B cell (primary cell): Measurements from ENCODE around the gene EHD1. TPM values are rescaled to one million over a fixed set of nuclear protein-coding genes. Genes with fewer than 3 reads are reported as not detected.

ENCODE experiments used
- ATAC-seq: fragments of 200-7000 bp; cut with Tn5 transposase; one replicate; pipeline ENCODE4 v1.10.0; 2021; ENCODE audit warnings: low read depth, mild to moderate bottlenecking, moderate number of reproducible peaks, moderate library complexity
- CTCF ChIA-PET: fragments of 350-600 bp; sonication (Branson Sonifier 250); formaldehyde crosslinking; loops from one replicate; lab custom pipeline; 2021; ENCODE audit warnings: antibody characterized with exemption, inconsistent platforms; lab: Charles Lee
- POLR2A ChIA-PET: fragments of 350-600 bp; sonication (Branson Sonifier 250); formaldehyde crosslinking; loops from one replicate; lab custom pipeline; 2021; ENCODE audit warnings: antibody characterized with exemption; lab: Charles Lee
- DNase-seq: peaks from one replicate; pipeline ENCODE4 v3.0.0; 2013
- H2AFZ ChIP-seq: 2 replicates; pipeline ENCODE4 v1.6.1; 2012; ENCODE audit warnings: mild to moderate bottlenecking, low read depth, low read length; ENCODE audit not compliant: insufficient read depth, poor library complexity, severe bottlenecking
- H3K27ac ChIP-seq, 2 donors: 1 replicate in 1 of 2; 2 replicates in 1 of 2; pipeline ENCODE4 v1.5.1; 2012 to 2013; ENCODE audit warnings: low read length in 2 of 2, mild to moderate bottlenecking in 2 of 2, moderate library complexity in 1 of 2
- H3K27me3 ChIP-seq, 4 experiments: fragments of 200-600 bp in 1 of 4; sonication (generic) in 1 of 4; replicated peaks in 1 of 4; 1 replicate in 2 of 4; 2 replicates in 2 of 4; pipeline versions ENCODE4 v1.6.1 to v1.7.0; 2013 to 2016; ENCODE audit warnings: low read length in 3 of 4, mild to moderate bottlenecking in 2 of 4, mixed read lengths in 1 of 4, moderate library complexity in 1 of 4; ENCODE audit not compliant: insufficient read depth in 4 of 4, control insufficient read depth in 3 of 4; ENCODE audit errors: control extremely low read depth in 1 of 4
- H3K36me3 ChIP-seq, 2 experiments: replicated peaks in 1 of 2; 1 replicate in 1 of 2; 2 replicates in 1 of 2; pipeline versions ENCODE4 v1.6.1 to v1.7.1; 2013; ENCODE audit warnings: low read length in 1 of 2; ENCODE audit not compliant: insufficient read depth in 2 of 2, control insufficient read depth in 1 of 2; ENCODE audit errors: control extremely low read depth in 1 of 2, extremely low read depth in 1 of 2
- H3K4me1 ChIP-seq, 2 donors: fragments of 200-600 bp in 1 of 2; sonication (generic) in 1 of 2; 1 replicate in 1 of 2; 2 replicates in 1 of 2; pipeline versions ENCODE4 v1.5.1 to v1.6.1; 2013 to 2017; ENCODE audit warnings: low read length in 2 of 2; ENCODE audit not compliant: control insufficient read depth in 2 of 2, insufficient read depth in 2 of 2
- H3K4me2 ChIP-seq: replicated peaks from 2 replicates; pipeline ENCODE3; 2012; ENCODE audit warnings: mild to moderate bottlenecking, low read depth, low read length; ENCODE audit not compliant: poor library complexity, severe bottlenecking
- H3K4me3 ChIP-seq, 5 experiments: fragments of 200-600 bp in 1 of 5; sonication (generic) in 1 of 5; 1 replicate in 3 of 5; 2 replicates in 2 of 5; pipeline versions ENCODE4 v1.5.1 to v1.7.0; 2011 to 2016; ENCODE audit warnings: low read length in 4 of 5, mild to moderate bottlenecking in 4 of 5, low read depth in 2 of 5, control low read depth in 1 of 5, moderate library complexity in 1 of 5; ENCODE audit not compliant: insufficient read depth in 1 of 5; ENCODE audit errors: control extremely low read depth in 1 of 5, extremely low read depth in 1 of 5
- H3K79me2 ChIP-seq: fragments of 200-600 bp; sonication (generic); one replicate; pipeline ENCODE4 v1.6.0; 2016; ENCODE audit warnings: low read length; ENCODE audit not compliant: control insufficient read depth, insufficient read depth
- H3K9ac ChIP-seq: fragments of 200-600 bp; sonication (generic); 2 replicates; pipeline ENCODE4 v1.6.1; 2017; ENCODE audit warnings: mild to moderate bottlenecking, low read length, moderate library complexity
- H3K9me3 ChIP-seq, 3 donors: one replicate each; pipeline versions ENCODE4 v1.6.1 to v1.7.1; 2013; ENCODE audit warnings: low read length in 2 of 3; ENCODE audit not compliant: control insufficient read depth in 2 of 3, insufficient read depth in 1 of 3; ENCODE audit errors: control extremely low read depth in 1 of 3
- H4K20me1 ChIP-seq: 2 replicates; pipeline ENCODE4 v1.6.0; 2012; ENCODE audit warnings: mild to moderate bottlenecking, low read length; ENCODE audit not compliant: insufficient read depth, control insufficient read depth, poor library complexity, severe bottlenecking
- H3K27ac Mint-ChIP-seq: one replicate; pipeline ENCODE4 v1.8.0; 2021; ENCODE audit warnings: mixed read lengths
- H3K27me3 Mint-ChIP-seq: one replicate; pipeline ENCODE4 v1.8.0; 2021; ENCODE audit warnings: mixed read lengths
- H3K4me1 Mint-ChIP-seq: one replicate; pipeline ENCODE4 v1.8.0; 2021; ENCODE audit warnings: mixed read lengths
- H3K4me3 Mint-ChIP-seq: one replicate; pipeline ENCODE4 v1.8.0; 2021; ENCODE audit warnings: mixed read lengths
- H3K9me3 Mint-ChIP-seq: one replicate; pipeline ENCODE4 v1.8.0; 2022; ENCODE audit warnings: mixed read lengths; ENCODE audit not compliant: insufficient read depth
- CTCF ChIP-seq: fragments of 200-600 bp; IDR thresholded peaks from one replicate; pipeline ENCODE4 v1.8.0; 2022; ENCODE audit warnings: antibody characterized with exemption, mild to moderate bottlenecking
- EZH2 ChIP-seq: IDR thresholded peaks from 2 replicates; pipeline ENCODE4 v1.6.1; 2012; ENCODE audit warnings: borderline replicate concordance, low read depth, mild to moderate bottlenecking, moderate library complexity, low read length; ENCODE audit not compliant: insufficient read depth, poor library complexity, severe bottlenecking
- WGBS: methylation state at CpG from one replicate; pipeline ENCODE4 v1.1.5; 2013; ENCODE audit warnings: missing lambda C conversion rate; ENCODE audit not compliant: insufficient coverage; 5-methylcytosine and 5-hydroxymethylcytosine counted together
- intact Hi-C: fragments of 100-400 bp; cut with micrococcal nuclease; formaldehyde crosslinking; loops from one replicate; pipeline ENCODE4 v1.10.0; 2022
- polyA plus RNA-seq: library from polyadenylated mRNA; depleted of rRNA; stranded (reverse); fragments of >200 nt; gene quantifications from 2 replicates; pipeline ENCODE4 v1.2.3, GENCODE V29; 2012
- total RNA-seq, 2 donors: library from RNA; stranded (reverse); fragments of 120-200 nt in 1 of 2; gene quantifications; 1 replicate in 1 of 2; 2 replicates in 1 of 2; pipeline versions ENCODE4 v1.2.3 to v1.2.4, GENCODE V29; 2013 to 2022

The EHD1 gene
- total and polyA plus RNA-seq, 2 donors (not counting 1 experiment from before 2014, with no cell fraction given) = 208 to 280 TPM

DNA sequence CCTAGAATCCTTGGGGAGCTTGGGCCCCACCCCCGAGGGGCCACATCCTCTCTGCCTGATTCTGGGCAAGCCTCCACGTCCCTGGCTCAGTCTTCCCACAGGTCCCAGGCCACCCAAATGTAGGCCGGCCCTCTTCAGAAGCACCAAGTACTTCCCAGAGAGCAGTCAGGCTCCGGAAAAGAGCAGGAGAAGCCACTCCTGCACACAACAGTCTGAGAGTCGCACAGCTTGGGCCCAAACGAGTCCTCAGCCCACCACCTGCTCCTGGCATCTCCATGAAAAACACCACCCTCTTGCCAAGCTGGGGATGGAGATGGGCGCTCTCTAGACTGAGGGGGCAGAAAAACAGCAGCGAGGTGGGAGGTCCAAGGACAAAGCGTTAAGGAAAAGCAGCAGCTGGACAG, 15.4 kb downstream of the EHD1 start:
- no peaks in the 10 kb centered on the region for H3K9me3 Mint-ChIP-seq
- no peak overlapping the region for H3K4me3 ChIP-seq
- ATAC-seq (no peak), DNase-seq (no peak)
- CTCF ChIA-PET = interaction anchor here (16.2 to 29.2 kb wide), 2 partner anchors 13 to 23 kb away, joined by 343 to 1254 read pairs; partner anchors contain the start of genes CDC42BPG and EHD1
- intact Hi-C loops = no loop called here
- no peak overlapping the region for H2AFZ ChIP-seq
- peaks cover 87% of the 10 kb centered on the region for H3K4me1 Mint-ChIP-seq
- peaks cover 99% of the 10 kb centered on the region for H3K79me2 ChIP-seq
- peaks cover 31% of the 10 kb centered on the region for H4K20me1 ChIP-seq
- peaks cover 93 to 99% of the 10 kb centered on the region in 2 donors for H3K4me1 ChIP-seq
- H3K27ac Mint-ChIP-seq = peak overlapping the region; percentile 73
- H3K36me3 ChIP-seq = peaks cover 0 to 38% of the 10 kb centered on the region in 2 experiments
- H3K9me3 ChIP-seq = peaks cover 0 to 8% (median 0%) of the 10 kb centered on the region in 3 donors
- H3K9ac ChIP-seq = no peak overlapping the region
- H3K27me3 Mint-ChIP-seq = no peaks in the 10 kb centered on the region
- H3K27ac ChIP-seq = peak overlapping the region; percentile 44 to 87
- H3K27me3 ChIP-seq = no peaks in the 10 kb centered on the region
- H3K4me3 Mint-ChIP-seq = peak overlapping the region; percentile 54
- POLR2A ChIA-PET = interaction anchor here (10.5 kb wide), 1 partner anchor 13 kb away, joined by 150 read pairs; no protein-coding TSS in a partner anchor
- TF ChIP-seq EZH2 = no peak
- H3K4me2 ChIP-seq = peak overlapping the region; percentile 73
- 87% methylated on average over 6 of the region's 9 CpGs for WGBS

- Histone ChIP-seq H3K36me3 (peaks cover 0 to 40% of the 10 kb centered on the region in 2 experiments), H3K27ac (peak overlapping the region; percentile 38 to 58), H3K4me1 (peaks cover 97 to 100% of the 10 kb centered on the region in 2 donors), H3K27me3 (no peaks in the 10 kb centered on the region), H3K79me2 (peaks cover 99% of the 10 kb centered on the region), H3K4me2 (peak overlapping the region; percentile 73), H3K9ac (peak overlapping the region; percentile 4), H3K9me3 (peaks cover 0 to 7% (median 0%) of the 10 kb centered on the region in 3 donors), H2AFZ (no peak overlapping the region), H3K4me3 (no peak overlapping the region), H4K20me1 (peaks cover 39% of the 10 kb centered on the region)
- TF ChIP-seq CTCF (no peak), EZH2 (no peak)
- 65% methylated on average over 6 of the region's 6 CpGs for WGBS
- DNase-seq (peak; percentile 47), ATAC-seq (no peak)
- POLR2A ChIA-PET = interaction anchor here (0.5 to 10.5 kb wide), 6 partner anchors 11 to 997 kb away, joined by 3 to 150 read pairs (median 5); partner anchors contain the start of genes CFL1 and ZNRD2
- Mint-ChIP-seq H3K4me3 (peak overlapping the region; percentile 76), H3K27ac (peak overlapping the region; percentile 91), H3K9me3 (no peaks in the 10 kb centered on the region), H3K27me3 (no peaks in the 10 kb centered on the region), H3K4me1 (peaks cover 86% of the 10 kb centered on the region)
- intact Hi-C loops = no loop called here
- CTCF ChIA-PET = interaction anchor here (1.0 to 29.2 kb wide), 3 partner anchors 11 to 117 kb away, joined by 3 to 1254 read pairs (median 343); partner anchors contain the start of genes CDC42BPG, EHD1 and RASGRP2
Observed at GRCh38 chr11:64861227-64861975, 17.0 kb downstream of the EHD1 start.
